Activated T-cell treated with anti-CD3 and anti-CD28 coated beads, Interleukin-2, amount 50 U/mL, for 48 hours (primary cell): Measurements from ENCODE around the gene BRD1.

Experiments used
- DNase-seq, 2 experiments: peaks; one replicate each; pipeline ENCODE4 v3.0.0-alpha.2; 2020

The BRD1 gene

GRCh38 chr22:49749885-49750510 is 77.7 kb downstream of the BRD1 start:
- no peak for DNase-seq

GRCh38 chr22:49749227-49749626 is 78.4 kb downstream of the BRD1 start:
- DNase-seq = no peak

GRCh38 chr22:49748514-49748913 is 79.2 kb downstream of the BRD1 start:
- no peak for DNase-seq

GRCh38 chr22:49747716-49748115 is 80.0 kb downstream of the BRD1 start:
- no peak for DNase-seq

GRCh38 chr22:49747130-49747529 is 80.5 kb downstream of the BRD1 start:
- no peak for DNase-seq

- DNase-seq = no peak
These were observed 81.6 kb downstream of the BRD1 start for GRCh38 chr22:49746065-49746464.

GRCh38 chr22:49740242-49740641 is 87.4 kb downstream of the BRD1 start:
- DNase-seq = no peak

- no peak for DNase-seq
These were observed 88.5 kb downstream of the BRD1 start for GRCh38 chr22:49739138-49739537.

- DNase-seq = no peak
These were observed 89.1 kb downstream of the BRD1 start for GRCh38 chr22:49738566-49738965.

- DNase-seq = no peak
These were observed 89.7 kb downstream of the BRD1 start for GRCh38 chr22:49738006-49738405.

GRCh38 chr22:49737101-49737551 is 90.5 kb downstream of the BRD1 start:
- DNase-seq = no peak

- no peak for DNase-seq
These were observed 91.1 kb downstream of the BRD1 start for GRCh38 chr22:49736538-49736937.

- DNase-seq = no peak
These were observed 91.7 kb downstream of the BRD1 start for GRCh38 chr22:49735901-49736421.

GRCh38 chr22:49735411-49735900 is 92.2 kb downstream of the BRD1 start:
- no peak for DNase-seq

- no peak for DNase-seq
These were observed 92.8 kb downstream of the BRD1 start for GRCh38 chr22:49734882-49735281.

GRCh38 chr22:49734390-49734789 is 93.3 kb downstream of the BRD1 start:
- DNase-seq = no peak

GRCh38 chr22:49733631-49734030 is 94.0 kb downstream of the BRD1 start:
- DNase-seq = peak; percentile 13

- no peak for DNase-seq
These were observed 97.0 kb downstream of the BRD1 start for GRCh38 chr22:49730656-49731055.

- DNase-seq = no peak
These were observed 99.0 kb downstream of the BRD1 start for GRCh38 chr22:49728570-49729271.

- no peak for DNase-seq
These were observed 99.6 kb downstream of the BRD1 start for GRCh38 chr22:49727881-49728569.

- DNase-seq = no peak
These were observed 100.3 kb downstream of the BRD1 start for GRCh38 chr22:49727191-49727880.

- DNase-seq = no peak
These were observed 101.0 kb downstream of the BRD1 start for GRCh38 chr22:49726701-49727101.
